ENCODE data around the gene CLEC5A.
"Not testable (repeated sequence)": the region's sequence is repeated elsewhere in the genome, so short reads cannot be mapped to it uniquely, and the experiment has no call there.

Gene CLEC5A

GRCh38 chr7:141916099-141916498 lies 30.7 kb downstream of the CLEC5A start, which contains the start of gene OR9A4:
OR9A4 (plus strand) TSS chr7:141916399; CDS start chr7:141918876, 2,477 bp downstream.
- H3K27ac ChIP-seq: no peak within 1 kb of the TSS
- TF ChIP-seq, protein P1, sequence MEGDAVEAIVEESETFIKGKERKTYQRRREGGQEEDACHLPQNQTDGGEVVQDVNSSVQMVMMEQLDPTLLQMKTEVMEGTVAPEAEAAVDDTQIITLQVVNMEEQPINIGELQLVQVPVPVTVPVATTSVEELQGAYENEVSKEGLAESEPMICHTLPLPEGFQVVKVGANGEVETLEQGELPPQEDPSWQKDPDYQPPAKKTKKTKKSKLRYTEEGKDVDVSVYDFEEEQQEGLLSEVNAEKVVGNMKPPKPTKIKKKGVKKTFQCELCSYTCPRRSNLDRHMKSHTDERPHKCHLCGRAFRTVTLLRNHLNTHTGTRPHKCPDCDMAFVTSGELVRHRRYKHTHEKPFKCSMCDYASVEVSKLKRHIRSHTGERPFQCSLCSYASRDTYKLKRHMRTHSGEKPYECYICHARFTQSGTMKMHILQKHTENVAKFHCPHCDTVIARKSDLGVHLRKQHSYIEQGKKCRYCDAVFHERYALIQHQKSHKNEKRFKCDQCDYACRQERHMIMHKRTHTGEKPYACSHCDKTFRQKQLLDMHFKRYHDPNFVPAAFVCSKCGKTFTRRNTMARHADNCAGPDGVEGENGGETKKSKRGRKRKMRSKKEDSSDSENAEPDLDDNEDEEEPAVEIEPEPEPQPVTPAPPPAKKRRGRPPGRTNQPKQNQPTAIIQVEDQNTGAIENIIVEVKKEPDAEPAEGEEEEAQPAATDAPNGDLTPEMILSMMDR (conservative IDR thresholded peaks at IDR 0.05): no peak

- no peak overlapping the region for H3K27ac ChIP-seq
- TF ChIP-seq, protein P1 (conservative IDR thresholded peaks at IDR 0.05): no peak
Observed at GRCh38 chr7:141915565-141915964, 31.2 kb downstream of the CLEC5A start.

DNA sequence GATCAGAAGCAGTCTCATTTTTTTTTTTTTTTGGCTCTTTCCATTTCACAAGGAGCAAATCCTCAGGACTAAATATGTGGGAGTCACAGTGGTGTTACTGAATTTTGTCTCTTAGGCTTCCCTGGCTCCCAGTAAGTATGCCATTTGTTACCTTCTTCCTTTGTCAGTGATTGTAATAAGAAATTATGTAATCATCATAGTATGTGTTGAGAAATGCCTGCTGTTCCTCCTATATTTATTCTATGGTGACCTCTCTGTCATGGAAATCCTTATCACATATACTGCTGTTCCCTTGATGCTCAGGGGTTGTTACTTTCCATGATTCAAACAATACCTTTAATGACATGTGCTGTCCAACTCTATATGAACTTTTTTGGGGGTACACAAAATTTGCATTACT lies 35.4 kb downstream of the CLEC5A start:
- TF ChIP-seq, protein P1 (conservative IDR thresholded peaks at IDR 0.05): no peak
- H3K27ac ChIP-seq: no peak overlapping the region

DNA sequence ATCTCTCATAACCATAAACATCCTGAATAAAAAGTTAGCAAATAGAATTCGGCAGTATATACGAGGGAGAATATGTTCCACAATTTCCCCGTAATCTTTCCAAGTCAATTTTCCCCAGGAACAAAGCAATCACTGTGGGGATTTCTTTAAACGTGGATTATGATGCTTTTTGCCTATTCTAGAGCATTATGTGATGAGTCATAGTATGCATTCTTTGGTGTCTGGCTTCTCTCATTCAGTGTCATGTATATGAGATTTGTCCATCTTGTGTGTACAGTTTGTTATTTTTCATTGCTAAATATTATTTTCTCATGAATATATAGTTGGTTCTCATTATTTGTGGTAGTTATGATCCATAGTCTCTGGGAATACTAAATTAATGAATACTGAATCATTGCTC lies 40.5 kb downstream of the CLEC5A start:
- TF ChIP-seq, protein P1 (conservative IDR thresholded peaks at IDR 0.05): no peak
- no peak overlapping the region for H3K27ac ChIP-seq

- H3K27ac ChIP-seq: not testable (repeated sequence)
Observed at GRCh38 chr7:141899366-141899765, 47.4 kb downstream of the CLEC5A start.

GRCh38 chr7:141891336-141891735 lies 55.4 kb downstream of the CLEC5A start:
- H3K27ac ChIP-seq: no peak overlapping the region
- TF ChIP-seq, protein P1 (conservative IDR thresholded peaks at IDR 0.05): no peak

DNA sequence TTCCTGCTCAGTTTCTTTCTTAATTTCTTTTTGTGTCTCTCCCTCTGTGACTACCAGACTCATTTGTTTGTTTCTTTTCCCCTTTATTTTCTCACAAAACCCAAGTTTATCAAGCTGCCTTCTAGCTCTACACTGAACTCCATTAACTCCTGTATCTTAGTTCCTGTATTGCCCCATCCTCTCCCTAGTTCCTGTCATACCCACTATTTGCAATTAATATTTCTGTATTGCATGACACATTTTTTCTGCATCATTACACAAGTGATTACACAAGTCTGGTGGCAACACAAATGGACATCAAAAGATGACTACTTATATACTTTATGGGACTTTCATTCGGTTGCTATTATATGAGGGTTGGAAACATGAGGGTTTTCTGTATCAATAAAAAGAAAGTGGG lies 57.5 kb downstream of the CLEC5A start:
- TF ChIP-seq, protein P1 (conservative IDR thresholded peaks at IDR 0.05): no peak
- no peak overlapping the region for H3K27ac ChIP-seq

DNA sequence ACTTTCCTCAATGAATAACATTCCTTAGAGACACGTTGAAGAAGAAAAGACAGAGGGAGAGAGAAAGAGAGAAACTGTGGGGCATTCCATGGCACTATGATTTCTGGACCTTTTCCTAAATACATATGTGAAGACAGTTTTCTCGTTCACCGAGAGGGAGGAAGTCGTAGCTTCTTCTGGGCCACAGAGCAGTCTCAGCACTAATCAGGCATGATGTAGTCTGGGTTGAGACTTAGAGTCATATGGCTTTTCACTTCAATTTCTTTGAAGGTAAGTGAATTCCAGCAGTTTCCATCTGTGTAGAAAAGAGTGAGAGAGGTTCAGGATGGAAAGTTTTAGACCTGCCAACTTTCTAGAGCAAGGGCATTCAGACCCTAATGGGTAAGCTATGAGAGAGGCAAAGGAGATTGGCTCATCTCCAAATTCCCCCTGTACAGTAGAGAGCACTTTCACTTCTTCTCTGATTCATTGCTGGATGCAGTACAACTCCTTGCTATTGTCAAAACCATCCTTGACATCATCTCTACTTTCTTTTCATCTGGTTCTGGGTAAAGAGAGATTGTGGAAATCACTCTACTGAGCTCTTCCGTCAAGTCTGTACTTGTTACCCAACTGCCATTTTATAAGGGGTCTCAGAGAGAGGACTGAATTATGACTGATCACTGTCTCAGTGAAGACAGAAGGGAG lies 62.1 kb downstream of the CLEC5A start:
- H3K27ac ChIP-seq: no peak overlapping the region
- TF ChIP-seq, protein P1 (conservative IDR thresholded peaks at IDR 0.05): no peak
